HG03457 (cell line): ENCODE measurements around the gene USP17L27.
"Not testable (repeated sequence)": the region's sequence is repeated elsewhere in the genome, so short reads cannot be mapped to it uniquely, and the experiment has no call there.

Source experiments
- ATAC-seq: cut with Tn5 transposase; IDR thresholded peaks from one replicate; pipeline ENCODE4 v1.9.1; 2021; ENCODE audit warnings: moderate number of reproducible peaks; ENCODE audit not compliant: unreplicated experiment

Gene USP17L27, protein sequence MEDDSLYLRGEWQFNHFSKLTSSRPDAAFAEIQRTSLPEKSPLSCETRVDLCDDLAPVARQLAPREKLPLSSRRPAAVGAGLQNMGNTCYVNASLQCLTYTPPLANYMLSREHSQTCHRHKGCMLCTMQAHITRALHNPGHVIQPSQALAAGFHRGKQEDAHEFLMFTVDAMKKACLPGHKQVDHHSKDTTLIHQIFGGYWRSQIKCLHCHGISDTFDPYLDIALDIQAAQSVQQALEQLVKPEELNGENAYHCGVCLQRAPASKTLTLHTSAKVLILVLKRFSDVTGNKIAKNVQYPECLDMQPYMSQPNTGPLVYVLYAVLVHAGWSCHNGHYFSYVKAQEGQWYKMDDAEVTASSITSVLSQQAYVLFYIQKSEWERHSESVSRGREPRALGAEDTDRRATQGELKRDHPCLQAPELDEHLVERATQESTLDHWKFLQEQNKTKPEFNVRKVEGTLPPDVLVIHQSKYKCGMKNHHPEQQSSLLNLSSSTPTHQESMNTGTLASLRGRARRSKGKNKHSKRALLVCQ

DNA sequence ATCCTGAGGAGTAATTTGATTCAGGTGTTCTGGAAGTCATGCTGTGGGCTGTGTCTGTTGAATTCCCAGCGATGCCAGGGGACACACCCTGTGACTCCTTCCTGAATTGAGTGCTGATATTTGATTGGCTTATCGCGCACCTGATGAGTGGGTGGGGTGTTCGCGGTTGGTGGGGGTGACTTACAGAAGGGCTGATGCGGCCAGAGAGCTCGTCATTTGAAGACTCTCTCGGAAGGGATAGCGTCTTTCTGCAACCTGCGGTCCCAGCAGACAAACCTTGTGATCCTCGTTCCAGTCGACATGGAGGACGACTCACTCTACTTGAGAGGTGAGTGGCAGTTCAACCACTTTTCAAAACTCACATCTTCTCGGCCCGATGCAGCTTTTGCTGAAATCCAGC, at the start of gene USP17L27:
USP17L27 (plus strand) TSS at position 301 of the 400 bp plus-strand sequence; CDS start at position 301, 0 bp downstream.
- not testable (repeated sequence) for ATAC-seq

DNA sequence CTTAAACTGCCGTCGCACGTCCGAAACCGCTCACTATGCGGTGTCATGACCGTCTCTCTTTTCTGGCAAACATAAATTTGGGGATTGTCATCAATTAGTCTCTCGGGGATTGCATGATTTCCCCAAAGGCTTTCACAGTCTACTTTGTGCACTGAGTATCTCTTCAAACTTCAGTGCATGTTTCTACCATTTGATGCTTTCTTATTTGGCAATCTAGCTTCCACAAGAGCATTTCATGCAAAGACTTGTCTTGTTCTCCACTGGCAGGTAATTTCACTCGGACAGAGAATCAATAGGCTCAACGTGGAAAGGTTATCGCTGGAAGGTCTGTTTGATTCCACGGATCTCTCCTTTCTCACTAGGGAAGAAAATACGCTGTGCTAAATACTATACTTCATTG, 19.8 kb upstream of the USP17L27 start:
- ATAC-seq, result not testable (repeated sequence)

DNA sequence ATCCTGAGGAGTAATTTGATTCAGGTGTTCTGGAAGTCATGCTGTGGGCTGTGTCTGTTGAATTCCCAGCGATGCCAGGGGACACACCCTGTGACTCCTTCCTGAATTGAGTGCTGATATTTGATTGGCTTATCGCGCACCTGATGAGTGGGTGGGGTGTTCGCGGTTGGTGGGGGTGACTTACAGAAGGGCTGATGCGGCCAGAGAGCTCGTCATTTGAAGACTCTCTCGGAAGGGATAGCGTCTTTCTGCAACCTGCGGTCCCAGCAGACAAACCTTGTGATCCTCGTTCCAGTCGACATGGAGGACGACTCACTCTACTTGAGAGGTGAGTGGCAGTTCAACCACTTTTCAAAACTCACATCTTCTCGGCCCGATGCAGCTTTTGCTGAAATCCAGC, 19.1 kb upstream of the USP17L27 start, which contains the start of gene USP17L24:
USP17L24 (plus strand) TSS at position 301 of the 400 bp plus-strand sequence; CDS start at position 301, 0 bp downstream.
- not testable (repeated sequence) for ATAC-seq

DNA sequence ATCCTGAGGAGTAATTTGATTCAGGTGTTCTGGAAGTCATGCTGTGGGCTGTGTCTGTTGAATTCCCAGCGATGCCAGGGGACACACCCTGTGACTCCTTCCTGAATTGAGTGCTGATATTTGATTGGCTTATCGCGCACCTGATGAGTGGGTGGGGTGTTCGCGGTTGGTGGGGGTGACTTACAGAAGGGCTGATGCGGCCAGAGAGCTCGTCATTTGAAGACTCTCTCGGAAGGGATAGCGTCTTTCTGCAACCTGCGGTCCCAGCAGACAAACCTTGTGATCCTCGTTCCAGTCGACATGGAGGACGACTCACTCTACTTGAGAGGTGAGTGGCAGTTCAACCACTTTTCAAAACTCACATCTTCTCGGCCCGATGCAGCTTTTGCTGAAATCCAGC, 14.3 kb upstream of the USP17L27 start, which contains the start of gene USP17L25:
USP17L25 (plus strand) TSS at position 301 of the 400 bp plus-strand sequence; CDS start at position 301, 0 bp downstream.
- ATAC-seq, result not testable (repeated sequence)

DNA sequence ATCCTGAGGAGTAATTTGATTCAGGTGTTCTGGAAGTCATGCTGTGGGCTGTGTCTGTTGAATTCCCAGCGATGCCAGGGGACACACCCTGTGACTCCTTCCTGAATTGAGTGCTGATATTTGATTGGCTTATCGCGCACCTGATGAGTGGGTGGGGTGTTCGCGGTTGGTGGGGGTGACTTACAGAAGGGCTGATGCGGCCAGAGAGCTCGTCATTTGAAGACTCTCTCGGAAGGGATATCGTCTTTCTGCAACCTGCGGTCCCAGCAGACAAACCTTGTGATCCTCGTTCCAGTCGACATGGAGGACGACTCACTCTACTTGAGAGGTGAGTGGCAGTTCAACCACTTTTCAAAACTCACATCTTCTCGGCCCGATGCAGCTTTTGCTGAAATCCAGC, 9.6 kb upstream of the USP17L27 start, which contains the start of gene USP17L26:
USP17L26 (plus strand) TSS at position 301 of the 400 bp plus-strand sequence; CDS start at position 301, 0 bp downstream.
- not testable (repeated sequence) for ATAC-seq

DNA sequence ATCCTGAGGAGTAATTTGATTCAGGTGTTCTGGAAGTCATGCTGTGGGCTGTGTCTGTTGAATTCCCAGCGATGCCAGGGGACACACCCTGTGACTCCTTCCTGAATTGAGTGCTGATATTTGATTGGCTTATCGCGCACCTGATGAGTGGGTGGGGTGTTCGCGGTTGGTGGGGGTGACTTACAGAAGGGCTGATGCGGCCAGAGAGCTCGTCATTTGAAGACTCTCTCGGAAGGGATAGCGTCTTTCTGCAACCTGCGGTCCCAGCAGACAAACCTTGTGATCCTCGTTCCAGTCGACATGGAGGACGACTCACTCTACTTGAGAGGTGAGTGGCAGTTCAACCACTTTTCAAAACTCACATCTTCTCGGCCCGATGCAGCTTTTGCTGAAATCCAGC, 4.8 kb upstream of the USP17L27 start, which contains the start of gene USP17L5:
USP17L5 (plus strand) TSS at position 301 of the 400 bp plus-strand sequence; CDS start at position 301, 0 bp downstream.
- not testable (repeated sequence) for ATAC-seq

DNA sequence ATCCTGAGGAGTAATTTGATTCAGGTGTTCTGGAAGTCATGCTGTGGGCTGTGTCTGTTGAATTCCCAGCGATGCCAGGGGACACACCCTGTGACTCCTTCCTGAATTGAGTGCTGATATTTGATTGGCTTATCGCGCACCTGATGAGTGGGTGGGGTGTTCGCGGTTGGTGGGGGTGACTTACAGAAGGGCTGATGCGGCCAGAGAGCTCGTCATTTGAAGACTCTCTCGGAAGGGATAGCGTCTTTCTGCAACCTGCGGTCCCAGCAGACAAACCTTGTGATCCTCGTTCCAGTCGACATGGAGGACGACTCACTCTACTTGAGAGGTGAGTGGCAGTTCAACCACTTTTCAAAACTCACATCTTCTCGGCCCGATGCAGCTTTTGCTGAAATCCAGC, 4.6 kb downstream of the USP17L27 start, which contains the start of gene USP17L28:
USP17L28 (plus strand) TSS at position 301 of the 400 bp plus-strand sequence; CDS start at position 301, 0 bp downstream.
- ATAC-seq, result not testable (repeated sequence)

DNA sequence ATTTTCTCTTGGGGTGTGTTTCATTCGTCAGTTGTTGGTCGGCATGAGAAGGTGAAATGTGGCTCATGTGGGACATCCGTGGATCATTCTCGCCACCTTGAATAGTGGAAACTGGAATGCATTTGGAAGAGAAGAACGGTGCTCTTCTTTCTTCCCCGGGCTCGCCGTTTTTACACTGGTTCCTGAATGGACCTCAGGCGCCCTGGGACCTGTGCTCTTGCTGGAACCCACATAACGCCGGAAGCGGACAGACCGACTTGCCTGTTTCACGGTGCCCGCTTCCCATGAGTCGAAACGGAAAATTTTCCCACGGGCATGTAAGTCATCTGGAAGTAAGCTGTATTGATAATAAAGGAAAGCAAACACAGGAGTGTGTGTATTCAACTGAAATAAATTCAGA, 6.9 kb downstream of the USP17L27 start:
- ATAC-seq, result not testable (repeated sequence)

DNA sequence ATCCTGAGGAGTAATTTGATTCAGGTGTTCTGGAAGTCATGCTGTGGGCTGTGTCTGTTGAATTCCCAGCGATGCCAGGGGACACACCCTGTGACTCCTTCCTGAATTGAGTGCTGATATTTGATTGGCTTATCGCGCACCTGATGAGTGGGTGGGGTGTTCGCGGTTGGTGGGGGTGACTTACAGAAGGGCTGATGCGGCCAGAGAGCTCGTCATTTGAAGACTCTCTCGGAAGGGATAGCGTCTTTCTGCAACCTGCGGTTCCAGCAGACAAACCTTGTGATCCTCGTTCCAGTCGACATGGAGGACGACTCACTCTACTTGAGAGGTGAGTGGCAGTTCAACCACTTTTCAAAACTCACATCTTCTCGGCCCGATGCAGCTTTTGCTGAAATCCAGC, 9.4 kb downstream of the USP17L27 start, which contains the start of gene USP17L29:
USP17L29 (plus strand) TSS at position 301 of the 400 bp plus-strand sequence; CDS start at position 301, 0 bp downstream.
- not testable (repeated sequence) for ATAC-seq

DNA sequence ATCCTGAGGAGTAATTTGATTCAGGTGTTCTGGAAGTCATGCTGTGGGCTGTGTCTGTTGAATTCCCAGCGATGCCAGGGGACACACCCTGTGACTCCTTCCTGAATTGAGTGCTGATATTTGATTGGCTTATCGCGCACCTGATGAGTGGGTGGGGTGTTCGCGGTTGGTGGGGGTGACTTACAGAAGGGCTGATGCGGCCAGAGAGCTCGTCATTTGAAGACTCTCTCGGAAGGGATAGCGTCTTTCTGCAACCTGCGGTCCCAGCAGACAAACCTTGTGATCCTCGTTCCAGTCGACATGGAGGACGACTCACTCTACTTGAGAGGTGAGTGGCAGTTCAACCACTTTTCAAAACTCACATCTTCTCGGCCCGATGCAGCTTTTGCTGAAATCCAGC, 18.9 kb downstream of the USP17L27 start, which contains the start of gene USP17L30:
USP17L30 (plus strand) TSS at position 301 of the 400 bp plus-strand sequence; CDS start at position 301, 0 bp downstream.
- ATAC-seq, result not testable (repeated sequence)

DNA sequence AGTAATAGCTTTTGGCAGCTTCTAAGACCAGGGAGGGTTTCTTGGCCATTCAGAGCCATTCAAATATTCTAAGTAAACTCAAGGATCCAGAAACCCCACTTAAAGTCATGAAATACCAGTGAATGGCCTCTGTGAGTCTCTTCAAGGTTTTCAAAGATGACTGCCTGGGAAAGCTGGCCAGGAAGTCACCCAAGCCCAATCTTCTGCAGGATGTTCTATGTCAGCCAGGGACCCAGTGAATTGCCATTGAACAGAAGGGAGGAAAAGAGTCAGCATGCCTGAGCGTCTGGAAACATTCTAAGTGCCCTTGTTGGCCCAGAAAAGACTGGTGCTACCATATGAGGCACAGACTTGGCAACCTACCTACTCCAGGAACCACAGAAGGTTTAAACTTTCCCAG, 35.9 kb downstream of the USP17L27 start:
- not testable (repeated sequence) for ATAC-seq

DNA sequence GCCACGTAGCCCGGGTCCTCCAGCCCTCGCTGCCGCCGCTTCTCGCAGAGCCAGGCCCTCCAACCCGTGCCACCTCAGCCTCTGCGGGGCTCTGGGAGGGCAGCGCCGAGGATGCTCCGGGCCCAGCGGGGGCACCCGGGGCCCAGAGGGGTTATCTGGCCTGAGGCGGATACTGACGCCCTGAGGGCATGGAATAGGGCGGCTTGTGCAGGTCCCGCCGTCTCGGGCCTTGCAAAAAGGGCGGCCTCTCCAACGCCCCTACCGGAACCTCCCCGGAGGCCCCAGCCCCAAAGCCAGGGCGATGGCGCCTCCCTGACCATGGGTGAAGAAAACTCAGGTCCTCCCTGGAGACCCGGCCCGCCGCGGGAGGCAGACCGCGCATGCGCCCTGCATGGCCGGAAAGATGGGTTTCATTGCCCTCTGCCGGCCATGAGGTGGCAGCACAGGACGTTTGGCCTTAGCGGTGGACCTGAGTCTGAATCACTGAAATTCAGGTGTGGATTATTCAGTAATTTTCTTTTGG, 37.1 kb downstream of the USP17L27 start:
- not testable (repeated sequence) for ATAC-seq

DNA sequence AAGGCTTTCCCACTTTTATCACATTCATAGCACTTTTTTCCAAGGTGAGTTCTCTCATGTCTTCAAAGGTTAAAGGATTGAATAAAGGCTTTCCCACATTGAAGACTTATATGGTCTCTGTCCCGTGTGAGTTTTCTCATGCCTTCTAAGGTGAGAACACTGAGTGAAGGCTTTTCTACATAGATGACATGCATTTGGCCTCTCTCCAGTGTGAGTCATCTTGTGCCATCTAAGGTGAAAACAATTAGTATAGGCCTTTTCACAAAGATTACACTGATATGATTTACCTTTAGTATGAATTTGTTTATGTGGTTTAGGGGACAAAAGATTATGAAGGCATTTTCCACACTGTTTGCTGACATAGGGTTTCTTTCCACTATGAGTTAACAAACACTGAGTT, 40.2 kb downstream of the USP17L27 start:
- ATAC-seq, result no peak

DNA sequence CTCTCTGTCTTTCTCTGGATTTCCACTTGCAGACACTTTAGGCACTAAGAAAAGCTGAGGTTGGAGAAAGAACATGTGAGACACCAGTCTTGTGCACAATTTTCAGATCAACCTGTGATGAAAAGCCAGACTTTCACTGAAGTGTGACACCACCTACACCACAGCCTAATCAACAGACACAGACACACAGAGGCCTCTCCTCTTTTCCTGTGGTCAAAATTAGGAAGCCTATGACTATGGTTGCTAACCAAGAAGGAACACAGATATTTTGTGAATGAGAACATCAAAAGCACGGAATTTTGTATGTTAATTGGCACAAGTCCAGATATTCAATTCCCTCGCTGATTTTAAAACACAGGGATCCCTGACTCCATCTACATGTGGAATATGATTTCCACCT, 45.1 kb downstream of the USP17L27 start:
- not testable (repeated sequence) for ATAC-seq
